Liver (tissue), 9 donors: ENCODE data around the gene SLTM. TPM values are rescaled to one million over a fixed set of nuclear protein-coding genes. Genes with fewer than 3 reads are reported as not detected.
"Not testable (repeated sequence)": the region's sequence is repeated elsewhere in the genome, so short reads cannot be mapped to it uniquely, and the experiment has no call there.

Source experiments
- DNase-seq: peaks from one replicate; pipeline ENCODE4 v3.0.0-alpha.2; 2017; ENCODE audit warnings: low spot score
- H3K27ac ChIP-seq, 2 donors: one replicate each; pipeline ENCODE4 v1.7.0; 2013; ENCODE audit warnings: inconsistent platforms in 2 of 2, low read length in 2 of 2, control low read depth in 1 of 2, low read depth in 1 of 2, mild to moderate bottlenecking in 1 of 2
- H3K27me3 ChIP-seq, 4 donors: one replicate each; pipeline versions ENCODE4 v1.6.1 to v1.7.0; 2013; ENCODE audit warnings: low read length in 3 of 4, inconsistent platforms in 1 of 4, mild to moderate bottlenecking in 1 of 4, moderate library complexity in 1 of 4; ENCODE audit not compliant: control insufficient read depth in 4 of 4, insufficient read depth in 4 of 4
- H3K36me3 ChIP-seq, 4 donors: one replicate each; pipeline versions ENCODE4 v1.6.1 to v1.7.0; 2013; ENCODE audit warnings: low read length in 3 of 4, mild to moderate bottlenecking in 3 of 4, low read depth in 1 of 4, moderate library complexity in 1 of 4; ENCODE audit not compliant: control insufficient read depth in 4 of 4, insufficient read depth in 3 of 4
- H3K4me1 ChIP-seq, 4 donors: one replicate each; pipeline versions ENCODE4 v1.6.1 to v1.7.0; 2013; ENCODE audit warnings: low read length in 3 of 4, mild to moderate bottlenecking in 3 of 4, moderate library complexity in 1 of 4; ENCODE audit not compliant: control insufficient read depth in 4 of 4, insufficient read depth in 4 of 4
- H3K4me3 ChIP-seq, 3 donors: one replicate each; pipeline versions ENCODE4 v1.6.1 to v1.7.0; 2013; ENCODE audit warnings: low read length in 3 of 3, control low read depth in 1 of 3, low read depth in 1 of 3, mild to moderate bottlenecking in 1 of 3
- H3K9ac ChIP-seq, 2 donors: one replicate each; pipeline ENCODE4 v1.7.0; 2013; ENCODE audit warnings: low read length in 2 of 2, mild to moderate bottlenecking in 2 of 2, moderate library complexity in 2 of 2, control low read depth in 1 of 2, low read depth in 1 of 2
- H3K9me3 ChIP-seq, 4 donors: one replicate each; pipeline versions ENCODE4 v1.6.1 to v1.7.0; 2013; ENCODE audit warnings: low read length in 3 of 4; ENCODE audit not compliant: control insufficient read depth in 4 of 4
- EGR1 ChIP-seq, 2 donors: IDR thresholded peaks; 2 replicates each; pipeline ENCODE4 v1.6.1; 2016 to 2018; ENCODE audit warnings: antibody characterized with exemption in 2 of 2, low read depth in 2 of 2
- FOXA1 ChIP-seq: IDR thresholded peaks from 2 replicates; pipeline ENCODE4 v1.6.1; 2016; ENCODE audit warnings: antibody characterized with exemption
- FOXA2 ChIP-seq: IDR thresholded peaks from 2 replicates; pipeline ENCODE4 v1.6.1; 2016; ENCODE audit warnings: antibody characterized with exemption
- GABPA ChIP-seq, 2 donors: IDR thresholded peaks in 1 of 2; conservative IDR thresholded peaks in 1 of 2; 2 replicates each; pipeline ENCODE4 v1.6.1; 2016; ENCODE audit warnings: antibody characterized with exemption in 2 of 2, mild to moderate bottlenecking in 1 of 2, moderate library complexity in 1 of 2
- HNF4A ChIP-seq, 2 donors: conservative IDR thresholded peaks; 2 replicates each; pipeline ENCODE4 v1.6.1; 2016; ENCODE audit warnings: antibody characterized with exemption in 2 of 2, mild to moderate bottlenecking in 2 of 2
- JUND ChIP-seq, 2 donors: IDR thresholded peaks; 2 replicates each; pipeline ENCODE4 v1.6.1; 2016; ENCODE audit warnings: antibody characterized with exemption in 2 of 2
- NR2F2 ChIP-seq: IDR thresholded peaks from 2 replicates; pipeline ENCODE4 v1.6.1; 2016; ENCODE audit warnings: antibody characterized with exemption
- SP1 ChIP-seq: IDR thresholded peaks from 2 replicates; pipeline ENCODE4 v1.6.1; 2018; ENCODE audit warnings: antibody characterized with exemption, mild to moderate bottlenecking
- TAF1 ChIP-seq: conservative IDR thresholded peaks from 2 replicates; pipeline ENCODE4 v1.6.1; 2016; ENCODE audit warnings: antibody characterized with exemption, mild to moderate bottlenecking
- YY1 ChIP-seq: IDR thresholded peaks from 2 replicates; pipeline ENCODE4 v1.6.1; 2016; ENCODE audit warnings: antibody characterized with exemption, mild to moderate bottlenecking
- WGBS: extraction: QIAGEN DNeasy Blood & Tissue Kit; methylation state at CpG from one replicate; pipeline ENCODE4 v1.1.7; 2013; 5-methylcytosine and 5-hydroxymethylcytosine counted together
- polyA plus RNA-seq, 2 donors: library from polyadenylated mRNA; stranded (reverse) in 1 of 2; unstranded in 1 of 2; fragments of 200-250 nt in 1 of 2; fragments of >200 nt in 1 of 2; fragmentation: Nextera tagmentation in 1 of 2; extraction: Ambion mirVana in 1 of 2; gene quantifications; one replicate each; pipeline versions ENCODE4 v1.2.1 to v1.2.3, GENCODE V29; 2013 to 2015
- total RNA-seq, 2 donors: library from RNA; depleted of rRNA; stranded (reverse); fragments of >200 nt; gene quantifications; one replicate each; pipeline ENCODE4 v1.2.3, GENCODE V29; 2014
- TF ChIP-seq, protein P1 (sequence below): IDR thresholded peaks from 2 replicates; pipeline ENCODE4 v1.6.1; 2016; ENCODE audit warnings: antibody characterized with exemption, mild to moderate bottlenecking
- TF ChIP-seq, protein P2 (sequence below): fragments of 150-350 bp; IDR thresholded peaks from 2 replicates; pipeline ENCODE4 v1.5.1; 2017; ENCODE audit warnings: improper control_type of control experiment, low read depth, low read length; ENCODE audit not compliant: missing input control
- TF ChIP-seq, protein P3 (sequence below): IDR thresholded peaks from 2 replicates; pipeline ENCODE4 v1.6.1; 2016; ENCODE audit warnings: antibody characterized with exemption
- TF ChIP-seq, protein P4 (sequence below): IDR thresholded peaks from 2 replicates; pipeline ENCODE4 v1.6.1; 2016; ENCODE audit warnings: antibody characterized with exemption
- donor health status: healthy.
- donor health status: healthy.
- donor health status: healthy.
- donor health status: healthy.
- donor health status: healthy.

SLTM gene
- total and polyA plus RNA-seq, 4 donors, result 20.4 to 78.1 (median 50.1) TPM

DNA sequence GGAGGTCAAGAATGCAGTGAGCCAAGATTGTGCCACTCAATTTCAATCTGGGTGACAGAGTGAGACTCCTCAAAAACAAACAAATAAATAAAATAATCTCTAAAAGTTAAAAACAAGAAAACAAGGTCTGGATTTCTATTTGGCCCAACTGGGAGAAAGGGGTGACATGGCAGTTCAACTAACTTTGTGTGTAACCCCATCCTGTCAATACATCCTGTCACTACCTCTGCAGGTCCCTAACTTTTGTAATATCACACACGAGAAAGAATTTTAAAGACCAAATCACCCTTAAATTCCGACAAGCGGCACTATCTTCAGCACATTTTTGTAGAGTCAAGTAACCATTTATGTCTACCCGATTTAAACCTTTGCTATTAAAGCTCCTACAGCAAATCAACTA lies 10.2 kb downstream of the SLTM start:
- WGBS, result 91% methylated on average over 4 of the region's 4 CpGs
- Histone ChIP-seq H3K27ac (no peak overlapping the region), H3K36me3 (peaks cover 3 to 12% (median 7%) of the 10 kb centered on the region in 4 donors), H3K4me3 (no peak overlapping the region), H3K9me3 (no peaks in the 10 kb centered on the region), H3K27me3 (no peaks in the 10 kb centered on the region), H3K4me1 (peaks cover 0 to 6% (median 0%) of the 10 kb centered on the region in 4 donors), H3K9ac (no peak overlapping the region)
- TF ChIP-seq, protein P1, sequence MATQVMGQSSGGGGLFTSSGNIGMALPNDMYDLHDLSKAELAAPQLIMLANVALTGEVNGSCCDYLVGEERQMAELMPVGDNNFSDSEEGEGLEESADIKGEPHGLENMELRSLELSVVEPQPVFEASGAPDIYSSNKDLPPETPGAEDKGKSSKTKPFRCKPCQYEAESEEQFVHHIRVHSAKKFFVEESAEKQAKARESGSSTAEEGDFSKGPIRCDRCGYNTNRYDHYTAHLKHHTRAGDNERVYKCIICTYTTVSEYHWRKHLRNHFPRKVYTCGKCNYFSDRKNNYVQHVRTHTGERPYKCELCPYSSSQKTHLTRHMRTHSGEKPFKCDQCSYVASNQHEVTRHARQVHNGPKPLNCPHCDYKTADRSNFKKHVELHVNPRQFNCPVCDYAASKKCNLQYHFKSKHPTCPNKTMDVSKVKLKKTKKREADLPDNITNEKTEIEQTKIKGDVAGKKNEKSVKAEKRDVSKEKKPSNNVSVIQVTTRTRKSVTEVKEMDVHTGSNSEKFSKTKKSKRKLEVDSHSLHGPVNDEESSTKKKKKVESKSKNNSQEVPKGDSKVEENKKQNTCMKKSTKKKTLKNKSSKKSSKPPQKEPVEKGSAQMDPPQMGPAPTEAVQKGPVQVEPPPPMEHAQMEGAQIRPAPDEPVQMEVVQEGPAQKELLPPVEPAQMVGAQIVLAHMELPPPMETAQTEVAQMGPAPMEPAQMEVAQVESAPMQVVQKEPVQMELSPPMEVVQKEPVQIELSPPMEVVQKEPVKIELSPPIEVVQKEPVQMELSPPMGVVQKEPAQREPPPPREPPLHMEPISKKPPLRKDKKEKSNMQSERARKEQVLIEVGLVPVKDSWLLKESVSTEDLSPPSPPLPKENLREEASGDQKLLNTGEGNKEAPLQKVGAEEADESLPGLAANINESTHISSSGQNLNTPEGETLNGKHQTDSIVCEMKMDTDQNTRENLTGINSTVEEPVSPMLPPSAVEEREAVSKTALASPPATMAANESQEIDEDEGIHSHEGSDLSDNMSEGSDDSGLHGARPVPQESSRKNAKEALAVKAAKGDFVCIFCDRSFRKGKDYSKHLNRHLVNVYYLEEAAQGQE, result no peak
- TF ChIP-seq FOXA1 (no peak), FOXA2 (no peak)
- DNase-seq, result no peak

DNA sequence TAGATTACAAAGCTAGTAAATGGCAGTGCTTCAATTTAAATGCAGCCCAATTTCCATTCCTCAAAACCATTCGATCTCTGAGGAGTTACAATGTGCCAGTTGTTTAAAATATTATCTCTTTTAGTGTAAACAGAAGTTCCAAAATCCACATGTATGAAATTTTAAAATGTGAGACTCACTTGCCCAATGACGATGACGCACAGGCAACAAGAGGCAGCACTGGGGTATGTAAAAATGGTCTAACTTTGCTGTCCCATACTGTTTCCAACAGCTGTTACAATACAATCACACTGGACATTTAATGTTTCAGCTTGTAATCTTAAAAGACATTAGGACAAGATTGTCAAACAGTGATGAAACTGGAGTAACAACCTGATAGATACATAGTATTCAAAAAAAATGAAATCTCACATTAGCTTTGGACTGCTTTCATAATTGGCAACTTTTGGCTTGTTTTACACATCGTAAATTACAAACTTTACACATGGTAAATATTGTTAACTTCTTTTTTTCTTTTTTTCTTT lies 12.2 kb downstream of the SLTM start:
- DNase-seq, result no peak
- H3K4me1 ChIP-seq, result peaks cover 0 to 6% (median 1%) of the 10 kb centered on the region in 4 donors
- TF ChIP-seq TAF1 (no peak), NR2F2 (no peak), HNF4A (conservative IDR thresholded peaks at IDR 0.05) (no peak), JUND (IDR thresholded peaks at IDR 0.05) (no peak), GABPA (IDR thresholded peaks at IDR 0.05 in 1 of 2, conservative IDR thresholded peaks at IDR 0.05 in 1 of 2) (no peak), EGR1 (IDR thresholded peaks at IDR 0.05; ENCODE audit: low read depth in 2 of 2) (no peak), SP1 (no peak), FOXA2 (no peak), YY1 (no peak)
- TF ChIP-seq, protein P2, sequence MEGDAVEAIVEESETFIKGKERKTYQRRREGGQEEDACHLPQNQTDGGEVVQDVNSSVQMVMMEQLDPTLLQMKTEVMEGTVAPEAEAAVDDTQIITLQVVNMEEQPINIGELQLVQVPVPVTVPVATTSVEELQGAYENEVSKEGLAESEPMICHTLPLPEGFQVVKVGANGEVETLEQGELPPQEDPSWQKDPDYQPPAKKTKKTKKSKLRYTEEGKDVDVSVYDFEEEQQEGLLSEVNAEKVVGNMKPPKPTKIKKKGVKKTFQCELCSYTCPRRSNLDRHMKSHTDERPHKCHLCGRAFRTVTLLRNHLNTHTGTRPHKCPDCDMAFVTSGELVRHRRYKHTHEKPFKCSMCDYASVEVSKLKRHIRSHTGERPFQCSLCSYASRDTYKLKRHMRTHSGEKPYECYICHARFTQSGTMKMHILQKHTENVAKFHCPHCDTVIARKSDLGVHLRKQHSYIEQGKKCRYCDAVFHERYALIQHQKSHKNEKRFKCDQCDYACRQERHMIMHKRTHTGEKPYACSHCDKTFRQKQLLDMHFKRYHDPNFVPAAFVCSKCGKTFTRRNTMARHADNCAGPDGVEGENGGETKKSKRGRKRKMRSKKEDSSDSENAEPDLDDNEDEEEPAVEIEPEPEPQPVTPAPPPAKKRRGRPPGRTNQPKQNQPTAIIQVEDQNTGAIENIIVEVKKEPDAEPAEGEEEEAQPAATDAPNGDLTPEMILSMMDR, result no peak
- TF ChIP-seq, protein P3, sequence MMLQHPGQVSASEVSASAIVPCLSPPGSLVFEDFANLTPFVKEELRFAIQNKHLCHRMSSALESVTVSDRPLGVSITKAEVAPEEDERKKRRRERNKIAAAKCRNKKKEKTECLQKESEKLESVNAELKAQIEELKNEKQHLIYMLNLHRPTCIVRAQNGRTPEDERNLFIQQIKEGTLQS, result no peak
- TF ChIP-seq, protein P4, sequence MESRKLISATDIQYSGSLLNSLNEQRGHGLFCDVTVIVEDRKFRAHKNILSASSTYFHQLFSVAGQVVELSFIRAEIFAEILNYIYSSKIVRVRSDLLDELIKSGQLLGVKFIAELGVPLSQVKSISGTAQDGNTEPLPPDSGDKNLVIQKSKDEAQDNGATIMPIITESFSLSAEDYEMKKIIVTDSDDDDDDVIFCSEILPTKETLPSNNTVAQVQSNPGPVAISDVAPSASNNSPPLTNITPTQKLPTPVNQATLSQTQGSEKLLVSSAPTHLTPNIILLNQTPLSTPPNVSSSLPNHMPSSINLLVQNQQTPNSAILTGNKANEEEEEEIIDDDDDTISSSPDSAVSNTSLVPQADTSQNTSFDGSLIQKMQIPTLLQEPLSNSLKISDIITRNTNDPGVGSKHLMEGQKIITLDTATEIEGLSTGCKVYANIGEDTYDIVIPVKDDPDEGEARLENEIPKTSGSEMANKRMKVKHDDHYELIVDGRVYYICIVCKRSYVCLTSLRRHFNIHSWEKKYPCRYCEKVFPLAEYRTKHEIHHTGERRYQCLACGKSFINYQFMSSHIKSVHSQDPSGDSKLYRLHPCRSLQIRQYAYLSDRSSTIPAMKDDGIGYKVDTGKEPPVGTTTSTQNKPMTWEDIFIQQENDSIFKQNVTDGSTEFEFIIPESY, result no peak
- no peak overlapping the region for H3K9ac ChIP-seq
- H3K27me3 ChIP-seq, result no peaks in the 10 kb centered on the region
- 91% methylated on average over 4 of the region's 4 CpGs for WGBS
- H3K36me3 ChIP-seq, result peaks cover 0 to 11% (median 3%) of the 10 kb centered on the region in 4 donors
- no peaks in the 10 kb centered on the region for H3K9me3 ChIP-seq
- H3K4me3 ChIP-seq, result no peak overlapping the region
- no peak overlapping the region for H3K27ac ChIP-seq

DNA sequence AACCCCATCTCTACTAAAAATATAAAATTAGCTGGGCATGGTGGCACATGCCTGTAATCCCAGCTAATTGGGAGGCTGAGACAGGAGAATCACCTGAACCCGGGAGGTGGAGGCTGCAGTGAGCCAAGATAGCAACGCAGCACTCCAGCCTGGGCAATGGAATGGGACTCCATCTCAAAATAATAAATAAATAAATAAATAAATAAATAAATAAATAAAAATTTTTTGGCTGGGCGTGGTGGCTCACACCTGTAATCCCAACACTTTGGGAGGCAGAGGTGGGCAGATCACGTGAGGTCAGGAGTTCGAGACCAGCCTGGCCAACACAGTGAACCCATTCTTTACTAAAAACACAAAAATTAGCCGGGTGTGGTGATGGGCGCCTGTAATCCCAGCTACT lies 13.0 kb downstream of the SLTM start:
- not testable (repeated sequence) for H3K36me3 ChIP-seq, H3K4me1 ChIP-seq, H3K27ac ChIP-seq, H3K27me3 ChIP-seq, H3K4me3 ChIP-seq, DNase-seq, H3K9me3 ChIP-seq, H3K9ac ChIP-seq
- 97% methylated on average over 7 of the region's 7 CpGs for WGBS
